Gastroesophageal sphincter (tissue), 3 donors: ENCODE measurements around the gene C8A.

Experiments used
- EP300 ChIP-seq: sonication (generic); formaldehyde crosslinking; IDR thresholded peaks from one replicate; pipeline ENCODE4 v1.6.1; 2017; ENCODE audit warnings: antibody characterized with exemption, mild to moderate bottlenecking
- POLR2A ChIP-seq, 2 donors: fragments of 450-650 bp; IDR thresholded peaks; one replicate each; pipeline ENCODE4 v1.6.1; 2017; ENCODE audit warnings: antibody characterized with exemption in 2 of 2, mild to moderate bottlenecking in 2 of 2, moderate library complexity in 1 of 2
- POLR2AphosphoS5 ChIP-seq: sonication (generic); formaldehyde crosslinking; IDR thresholded peaks from one replicate; pipeline ENCODE4 v1.6.1; 2017; ENCODE audit warnings: antibody characterized with exemption
- TF ChIP-seq, protein P1 (sequence below), 4 experiments: fragments of 200-600 bp in 2 of 4; fragments of 450-650 bp in 2 of 4; sonication (generic) in 1 of 4; IDR thresholded peaks; one replicate each; pipeline ENCODE4 v1.5.1; 2017 to 2019; ENCODE audit warnings: antibody characterized with exemption in 4 of 4, mild to moderate bottlenecking in 2 of 4, moderate library complexity in 2 of 4

DNA sequence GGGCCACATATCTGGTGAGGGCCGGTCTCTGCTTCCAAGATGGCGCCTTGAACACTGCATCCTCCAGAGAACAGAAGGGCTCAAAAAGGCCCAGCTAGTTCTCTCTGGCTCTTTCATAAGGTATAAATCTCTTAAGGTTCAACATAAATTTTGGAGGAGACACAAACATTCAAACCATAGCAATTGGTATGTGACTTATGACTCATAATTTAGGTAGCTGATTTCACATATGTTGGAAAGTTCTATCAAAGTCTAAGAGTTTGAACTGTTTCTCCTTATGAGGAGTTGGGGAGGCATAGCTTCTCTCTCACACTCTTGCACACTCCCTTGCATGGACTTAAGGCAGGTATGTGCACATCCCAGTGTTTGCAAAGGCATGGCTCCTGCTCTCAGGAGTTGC is 30.3 kb upstream of the C8A start:
- no peak for TF ChIP-seq POLR2AphosphoS5
- TF ChIP-seq, protein P1, sequence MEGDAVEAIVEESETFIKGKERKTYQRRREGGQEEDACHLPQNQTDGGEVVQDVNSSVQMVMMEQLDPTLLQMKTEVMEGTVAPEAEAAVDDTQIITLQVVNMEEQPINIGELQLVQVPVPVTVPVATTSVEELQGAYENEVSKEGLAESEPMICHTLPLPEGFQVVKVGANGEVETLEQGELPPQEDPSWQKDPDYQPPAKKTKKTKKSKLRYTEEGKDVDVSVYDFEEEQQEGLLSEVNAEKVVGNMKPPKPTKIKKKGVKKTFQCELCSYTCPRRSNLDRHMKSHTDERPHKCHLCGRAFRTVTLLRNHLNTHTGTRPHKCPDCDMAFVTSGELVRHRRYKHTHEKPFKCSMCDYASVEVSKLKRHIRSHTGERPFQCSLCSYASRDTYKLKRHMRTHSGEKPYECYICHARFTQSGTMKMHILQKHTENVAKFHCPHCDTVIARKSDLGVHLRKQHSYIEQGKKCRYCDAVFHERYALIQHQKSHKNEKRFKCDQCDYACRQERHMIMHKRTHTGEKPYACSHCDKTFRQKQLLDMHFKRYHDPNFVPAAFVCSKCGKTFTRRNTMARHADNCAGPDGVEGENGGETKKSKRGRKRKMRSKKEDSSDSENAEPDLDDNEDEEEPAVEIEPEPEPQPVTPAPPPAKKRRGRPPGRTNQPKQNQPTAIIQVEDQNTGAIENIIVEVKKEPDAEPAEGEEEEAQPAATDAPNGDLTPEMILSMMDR (IDR thresholded peaks at IDR 0.05), result no peak
- TF ChIP-seq POLR2A (IDR thresholded peaks at IDR 0.05), result no peak
- TF ChIP-seq EP300, result no peak
